HG03520 (cell line): ENCODE data around the gene RPL26.
A peak's percentile ranks its signal among the peaks of the same experiment; 100 is the strongest.

Source experiments
- ATAC-seq: cut with Tn5 transposase; IDR thresholded peaks from one replicate; pipeline ENCODE4 v1.9.1; 2021; ENCODE audit warnings: mild to moderate bottlenecking, moderate library complexity; ENCODE audit not compliant: unreplicated experiment

Gene RPL26

DNA sequence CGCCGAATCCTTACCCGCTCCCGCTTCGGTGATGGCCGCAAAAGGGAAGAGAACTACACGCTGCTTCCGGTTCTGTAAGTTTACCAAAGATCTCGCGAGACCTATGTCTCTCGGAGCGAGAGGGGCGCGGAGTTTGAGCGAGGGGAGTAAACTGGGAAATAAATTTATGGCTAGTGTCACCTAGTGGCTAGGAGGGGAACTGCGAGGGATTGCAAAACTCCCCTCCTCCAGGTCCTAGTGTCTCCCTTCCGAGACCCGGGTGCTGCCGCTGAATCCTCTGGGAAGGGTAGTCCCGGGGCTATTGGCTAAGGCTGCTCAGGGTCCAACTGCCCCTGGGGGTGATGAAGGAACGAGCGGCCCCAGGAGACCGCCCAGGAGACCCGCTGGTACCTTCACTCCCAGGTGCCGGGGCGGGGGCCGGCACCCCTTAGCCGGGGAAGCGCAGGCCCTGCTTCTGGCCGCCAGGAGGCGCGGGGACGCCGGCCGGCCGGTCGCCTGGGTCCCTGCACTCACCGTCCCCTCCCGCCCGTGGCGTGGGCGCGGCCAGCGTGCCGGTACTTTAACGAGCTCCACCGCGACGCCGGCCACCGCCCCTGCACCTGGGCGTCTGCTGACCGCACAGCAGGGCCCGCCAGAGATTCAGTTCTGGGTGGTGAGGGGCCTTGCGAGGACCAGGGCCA is at the start of gene RPL26:
TSS of gene RPL26 (minus strand) at position 51 of the 680 bp plus-strand sequence. CDS start 883 bp downstream, outside the sequence.
- ATAC-seq = peak; percentile 80

DNA sequence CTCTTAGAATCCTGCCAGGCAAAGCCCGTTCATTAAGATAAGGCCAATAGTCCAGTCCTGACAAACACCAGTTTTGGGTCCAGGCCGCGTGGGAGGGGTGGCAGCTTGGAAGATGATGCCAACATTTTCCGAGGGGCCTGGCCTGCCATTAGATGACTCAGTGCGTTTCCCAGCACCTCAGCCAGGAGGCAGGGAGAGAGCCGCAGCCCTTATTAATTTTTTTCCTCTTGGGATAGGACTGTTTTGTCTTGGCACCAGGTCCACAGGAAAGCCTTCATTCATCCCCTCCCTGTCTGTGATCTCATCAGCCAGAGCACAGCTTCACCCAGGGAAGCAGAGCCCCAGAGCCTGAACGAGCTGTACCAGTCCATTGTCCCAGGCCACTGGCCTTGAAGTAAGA is 48.0 kb upstream of the RPL26 start:
- no peak for ATAC-seq

DNA sequence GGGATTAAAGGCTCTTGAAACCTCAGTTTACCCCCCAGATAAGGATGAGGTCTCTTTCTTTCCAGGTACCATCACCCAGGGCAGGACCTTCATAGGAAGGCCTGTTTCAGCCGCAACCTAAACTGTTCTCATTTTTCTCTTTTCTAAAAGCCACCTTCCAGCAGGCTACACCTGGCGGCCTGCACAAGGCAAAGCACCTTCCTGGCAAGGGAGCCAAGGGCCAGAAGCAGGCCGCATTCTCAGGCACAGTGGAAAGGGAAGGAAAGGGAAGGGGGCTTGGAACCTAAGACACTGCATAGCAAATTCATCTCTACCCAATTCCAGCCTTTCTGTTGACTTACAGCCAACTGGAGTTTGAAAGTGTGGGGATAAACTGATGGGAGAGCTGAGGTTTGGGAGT is 43.8 kb upstream of the RPL26 start:
- no peak for ATAC-seq

DNA sequence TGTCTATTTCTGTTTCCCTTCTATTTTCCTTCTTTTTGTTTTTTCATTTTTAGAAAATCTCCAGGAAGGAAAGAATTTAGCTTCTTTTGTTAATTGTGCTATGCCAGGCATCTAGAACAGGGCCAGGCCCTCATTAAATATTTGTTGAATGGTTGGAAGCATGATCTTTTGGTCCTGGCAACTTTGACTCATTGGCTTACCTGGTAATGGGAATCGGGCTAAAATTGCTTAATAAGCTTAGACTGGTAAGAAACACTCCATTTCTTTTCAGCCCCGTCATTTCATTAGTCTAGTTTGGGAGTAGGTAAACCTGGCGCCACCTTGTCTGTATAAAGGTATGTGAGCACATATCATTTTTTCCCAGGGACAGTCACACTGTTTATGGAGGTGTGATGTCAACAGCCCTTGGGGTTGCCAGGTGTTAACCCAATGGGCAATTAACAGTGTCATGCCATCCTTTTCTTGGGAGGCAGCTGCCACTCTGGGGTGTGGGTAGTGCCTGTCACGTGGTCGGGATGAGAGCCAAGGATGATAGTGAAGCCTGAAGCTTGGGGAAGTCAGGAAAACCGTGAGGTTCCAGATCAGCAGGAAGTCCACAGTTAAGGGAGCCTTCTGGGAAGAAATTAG is 43.2 kb upstream of the RPL26 start:
- no peak for ATAC-seq

DNA sequence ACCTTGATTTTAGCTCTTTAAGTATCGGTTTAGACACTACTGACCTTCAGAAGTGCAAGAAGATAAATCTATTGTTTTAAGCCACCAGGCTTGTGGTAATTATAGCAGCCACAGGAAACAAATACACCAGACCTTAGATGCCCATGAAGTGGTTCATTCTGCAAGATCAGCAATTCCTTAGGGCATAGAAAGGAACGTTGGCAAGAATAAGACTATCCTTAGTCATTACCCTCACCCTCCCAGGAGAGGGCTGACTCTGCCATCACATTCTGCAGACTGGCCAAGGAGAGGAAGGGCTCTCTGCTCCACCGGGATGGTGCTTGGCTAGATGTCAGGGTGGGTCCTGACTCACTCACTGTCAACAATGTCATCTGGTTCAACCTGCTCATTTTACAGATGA is 38.6 kb upstream of the RPL26 start:
- ATAC-seq = no peak

DNA sequence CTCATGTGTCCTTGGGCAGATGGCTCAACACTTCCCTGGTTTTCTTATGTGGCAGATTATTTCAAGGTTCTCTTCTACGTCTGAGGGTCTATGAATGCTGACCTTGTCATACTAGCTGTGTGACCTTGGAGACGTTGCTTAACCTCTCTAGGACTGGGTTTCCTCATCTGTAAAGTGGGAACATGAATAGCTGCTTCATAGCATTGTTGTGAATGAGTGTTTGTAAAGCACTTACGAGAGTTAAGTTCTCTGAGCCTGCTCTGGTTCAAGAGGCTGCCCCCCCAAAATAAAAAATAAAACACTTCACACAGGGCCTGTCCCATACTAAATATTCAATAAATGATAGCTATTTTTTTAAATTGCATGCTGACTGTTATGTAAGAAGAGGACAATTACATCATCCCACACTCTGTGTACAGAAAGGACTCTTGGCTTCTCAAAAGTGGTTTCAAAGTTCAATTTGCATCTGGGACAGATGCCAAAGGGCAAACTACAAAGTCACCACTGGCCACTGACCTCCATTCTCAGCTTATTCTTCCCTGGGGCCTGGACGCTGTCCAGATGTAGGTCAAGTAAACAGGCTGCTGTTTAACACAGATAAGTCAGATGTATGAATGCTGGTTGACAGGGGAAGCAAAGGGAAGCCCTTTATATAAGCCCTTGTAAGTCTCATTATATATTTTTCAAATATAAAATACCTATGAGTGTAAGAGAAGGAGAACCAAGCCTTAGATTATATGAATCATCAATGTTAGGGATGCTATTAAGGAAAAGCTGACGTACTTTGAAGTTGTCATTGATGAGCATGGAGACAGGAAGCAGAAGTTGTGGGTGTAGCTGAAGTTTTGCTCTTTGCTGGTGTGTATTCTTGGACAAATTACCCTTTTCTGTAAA is 37.3 kb upstream of the RPL26 start:
- no peak for ATAC-seq

DNA sequence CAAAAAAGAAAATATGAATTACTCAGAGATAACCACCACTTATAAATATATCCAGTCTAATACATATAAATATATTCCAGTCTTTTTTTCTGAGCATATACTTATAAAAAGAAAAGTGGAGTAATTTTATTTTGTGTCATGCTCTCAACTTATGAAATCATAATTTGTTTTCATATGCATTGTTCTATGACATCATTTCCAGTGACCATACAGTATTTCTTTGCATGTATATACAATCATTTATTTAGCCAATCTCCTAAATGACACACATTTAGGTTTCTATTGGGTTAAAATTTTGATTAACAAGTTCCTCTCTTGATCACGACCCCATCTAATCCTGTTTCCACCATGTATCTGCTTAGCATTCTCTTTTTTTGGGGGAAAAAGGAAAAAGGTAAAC is 36.3 kb upstream of the RPL26 start:
- no peak for ATAC-seq

DNA sequence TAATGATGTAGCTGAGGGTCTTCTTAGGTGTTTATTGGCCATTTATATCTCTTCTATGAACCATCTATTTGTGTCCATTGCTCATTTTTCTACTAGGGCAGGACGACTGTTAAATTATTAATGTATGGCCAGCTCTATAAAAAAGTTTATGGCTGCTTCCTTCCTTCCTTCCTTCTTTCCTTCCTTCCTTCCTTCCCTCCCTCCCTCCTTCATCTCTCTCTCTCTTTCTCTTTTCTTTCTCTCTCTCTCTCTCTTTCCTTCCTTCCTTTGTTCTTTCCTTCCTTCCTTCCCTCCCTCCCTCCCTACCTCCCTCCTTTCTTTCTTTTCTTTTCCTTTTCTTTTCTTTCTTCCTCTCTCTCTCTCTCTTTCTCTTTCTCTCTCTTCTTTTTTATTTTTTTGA is 35.5 kb upstream of the RPL26 start:
- ATAC-seq = no peak

DNA sequence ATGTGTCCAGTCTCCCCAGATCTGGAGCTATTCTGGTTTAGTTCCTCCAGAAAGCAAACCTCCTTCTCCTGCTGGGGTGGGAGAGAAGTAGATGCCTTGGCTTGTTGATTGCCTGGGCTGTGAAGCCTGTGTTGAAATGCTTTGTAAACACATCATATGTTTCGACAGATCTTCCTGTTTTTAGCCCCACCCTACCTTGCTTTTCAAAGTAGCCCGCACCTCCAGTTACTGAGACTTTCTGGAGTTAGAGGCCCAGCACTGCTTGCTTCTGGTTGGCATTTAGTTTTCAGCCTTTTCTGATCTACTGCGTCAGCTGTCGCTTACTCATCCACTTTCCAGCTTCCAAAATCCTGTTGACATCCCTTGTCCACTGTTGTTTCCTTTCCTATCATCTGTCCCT is 34.8 kb upstream of the RPL26 start:
- no peak for ATAC-seq

DNA sequence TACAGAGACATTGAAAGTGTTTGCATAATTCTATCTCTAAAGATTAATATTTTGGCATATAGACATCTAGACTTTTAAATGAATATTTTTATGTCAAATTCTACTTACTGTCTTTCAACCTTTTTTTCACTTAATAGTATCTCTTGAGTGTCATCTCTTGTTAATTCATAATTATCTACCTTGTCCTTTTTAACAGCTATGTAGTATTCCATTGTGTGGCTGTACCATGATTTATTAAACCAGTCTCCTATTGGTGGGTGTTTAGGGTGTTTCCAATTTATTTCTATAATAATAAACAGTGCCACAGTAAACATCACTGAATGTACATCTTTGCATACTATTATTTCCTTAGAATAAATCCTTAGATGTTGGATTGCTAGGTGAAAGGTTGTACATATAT is 30.9 kb upstream of the RPL26 start:
- ATAC-seq = no peak

DNA sequence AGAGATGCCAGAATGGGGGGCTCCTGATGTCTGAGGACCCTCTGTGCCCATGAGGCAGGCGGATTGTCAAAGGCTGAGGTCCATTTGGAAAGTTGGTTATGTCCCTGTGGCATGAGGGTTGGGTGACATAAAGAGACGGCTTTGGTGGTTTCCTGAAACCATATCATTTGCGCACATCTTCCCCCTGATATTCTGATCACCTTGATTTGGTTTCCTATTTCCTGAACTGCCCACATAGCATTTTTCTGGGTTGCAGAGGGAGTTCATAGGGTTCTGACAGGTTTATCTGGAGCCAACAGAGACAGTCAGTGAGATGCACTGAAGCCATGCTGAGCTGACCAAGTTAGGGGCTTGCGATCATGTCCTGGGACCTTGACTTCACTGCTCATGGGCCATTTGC is 30.3 kb upstream of the RPL26 start:
- ATAC-seq = no peak

DNA sequence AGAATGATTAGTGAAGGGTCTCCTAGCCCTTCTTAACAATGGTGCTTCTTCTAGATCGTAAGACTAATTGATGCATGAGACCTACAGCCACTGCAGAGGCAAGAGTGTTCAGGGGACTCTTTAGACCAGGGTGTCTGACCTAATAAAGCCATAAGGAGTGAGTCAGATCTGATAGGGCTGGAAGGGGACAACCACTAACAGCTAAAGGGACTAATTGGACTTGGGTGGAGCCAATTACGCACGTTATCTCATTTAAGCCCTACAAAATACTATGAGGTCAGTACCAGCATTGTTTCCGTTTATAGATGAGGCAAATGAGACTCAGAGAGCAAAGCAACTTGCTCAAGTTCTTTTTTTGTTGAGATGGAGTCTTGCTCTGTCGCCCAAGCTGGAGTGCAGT is 29.1 kb upstream of the RPL26 start:
- ATAC-seq = no peak

DNA sequence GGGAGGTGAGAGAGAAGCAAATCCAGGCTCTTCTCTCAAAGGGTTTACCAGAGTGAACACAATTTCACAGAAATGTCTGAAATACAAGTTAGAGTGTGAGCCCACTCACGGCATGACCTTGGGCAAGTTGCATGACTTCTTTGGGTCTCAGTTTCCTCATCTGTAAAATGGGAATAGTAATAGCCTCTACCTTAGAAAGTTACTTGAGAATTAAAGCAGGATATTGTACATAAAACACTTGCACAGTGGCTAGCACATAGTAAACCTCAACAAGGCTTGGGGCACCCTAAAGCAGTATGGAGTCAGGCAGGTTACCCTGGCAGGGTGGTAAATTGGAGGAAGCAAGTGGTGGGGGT is 27.9 kb upstream of the RPL26 start:
- no peak for ATAC-seq

DNA sequence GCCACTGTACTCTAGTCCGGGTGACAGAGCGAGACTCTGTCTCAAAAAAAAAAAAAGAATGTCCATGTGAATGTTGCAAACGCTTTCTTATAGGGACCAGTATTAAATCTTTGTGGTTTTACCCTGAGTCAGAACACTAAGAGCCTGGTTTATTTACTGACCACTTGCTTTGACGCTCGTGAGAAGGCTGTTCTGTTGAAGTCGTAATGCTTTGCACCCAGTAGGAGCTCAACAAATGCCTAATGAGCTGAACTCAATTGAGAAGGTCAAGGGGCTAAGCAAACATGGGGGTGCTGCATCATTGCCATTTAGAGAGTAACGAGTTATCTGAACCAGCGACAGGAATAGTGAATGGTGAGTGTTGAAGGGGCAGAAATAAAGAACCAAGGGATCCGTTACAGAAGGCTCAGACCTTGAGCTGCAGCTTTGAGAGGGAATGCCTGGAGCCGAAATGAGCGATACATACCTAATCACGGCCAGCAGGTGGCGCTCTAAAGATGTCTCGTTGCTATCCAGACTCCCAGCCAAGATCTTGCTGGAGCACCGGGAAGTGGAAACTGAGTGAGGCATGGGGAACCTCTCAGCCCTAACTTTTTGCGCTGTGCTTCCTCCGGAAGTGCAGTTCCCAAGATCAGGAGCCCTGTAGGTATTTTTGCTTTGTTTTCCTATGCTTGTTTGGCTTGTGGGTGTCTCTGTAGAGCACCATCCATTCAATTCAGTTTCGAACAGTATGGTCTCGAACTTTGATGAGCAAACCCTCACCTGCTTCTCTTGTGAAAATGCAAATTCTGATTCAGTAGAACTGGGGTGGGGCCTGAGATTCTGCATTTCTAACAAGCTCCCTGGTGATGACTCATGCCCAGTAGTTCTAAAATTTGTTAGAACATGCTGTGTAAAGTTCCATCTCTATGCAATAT is 27.2 kb upstream of the RPL26 start:
- no peak for ATAC-seq

DNA sequence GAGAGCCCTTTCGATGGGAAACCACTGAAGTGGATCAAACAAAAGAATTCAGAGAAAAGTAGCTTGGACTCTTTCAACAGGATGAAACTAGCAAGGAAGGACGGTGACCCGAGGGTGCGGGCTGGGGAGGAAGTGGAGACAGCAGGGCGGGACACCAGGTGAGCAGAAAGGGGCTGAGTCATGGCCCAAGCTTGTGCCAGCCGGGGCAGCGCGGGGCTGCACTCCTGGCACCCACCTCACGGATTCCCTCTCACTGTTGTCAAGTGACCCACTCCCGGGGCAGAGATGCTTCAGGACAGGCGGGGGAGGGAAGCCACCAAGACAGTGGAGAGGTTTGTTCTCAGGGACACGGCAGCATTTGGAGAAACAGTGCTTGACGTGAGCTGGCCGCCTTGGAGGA is 25.4 kb upstream of the RPL26 start:
- ATAC-seq = no peak

DNA sequence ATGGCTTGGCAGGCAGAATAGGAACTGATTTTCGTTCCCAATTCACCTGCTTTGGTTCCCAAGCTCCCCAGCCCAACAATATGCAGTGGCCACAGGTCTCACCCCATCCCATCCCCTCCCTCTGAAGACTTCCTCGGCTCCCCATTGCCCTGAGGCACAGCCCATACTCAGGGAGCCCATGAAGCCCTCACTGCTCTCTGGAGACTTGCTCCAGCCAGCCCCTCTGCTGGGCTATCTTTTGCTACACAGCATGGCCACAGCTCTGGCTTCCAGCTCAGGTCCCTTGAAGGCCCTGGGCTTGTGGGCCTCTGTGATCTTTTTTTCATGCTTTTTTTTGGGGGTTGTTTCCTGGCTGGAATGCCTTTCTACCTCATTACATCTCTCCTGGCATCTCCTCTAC is 23.2 kb upstream of the RPL26 start:
- ATAC-seq = no peak

DNA sequence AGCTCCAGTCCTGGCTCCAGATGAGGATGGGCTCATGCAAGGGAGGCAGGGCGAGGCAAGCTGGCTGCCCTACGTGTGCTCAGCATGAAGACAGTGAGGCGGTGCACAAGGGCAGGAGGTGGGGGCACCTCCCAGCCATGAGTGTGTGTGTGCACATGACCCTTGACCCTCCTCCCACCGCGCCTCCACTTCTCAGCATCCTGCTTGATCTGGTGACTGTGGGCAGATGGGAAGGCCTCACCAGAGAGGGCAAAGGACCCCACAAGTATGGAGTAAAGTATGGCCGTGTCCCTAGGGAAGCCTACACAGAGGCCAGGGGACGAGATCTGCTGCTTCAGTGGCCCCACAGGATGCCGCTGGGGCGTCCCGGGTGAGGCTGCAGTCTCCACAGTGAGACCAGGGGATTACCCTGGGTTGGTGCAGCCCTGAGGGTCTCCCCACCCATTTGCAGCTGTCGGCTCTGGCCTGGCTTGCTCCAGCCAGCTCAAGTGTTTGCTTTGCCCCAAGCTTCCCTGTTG is 22.6 kb upstream of the RPL26 start:
- ATAC-seq = no peak

DNA sequence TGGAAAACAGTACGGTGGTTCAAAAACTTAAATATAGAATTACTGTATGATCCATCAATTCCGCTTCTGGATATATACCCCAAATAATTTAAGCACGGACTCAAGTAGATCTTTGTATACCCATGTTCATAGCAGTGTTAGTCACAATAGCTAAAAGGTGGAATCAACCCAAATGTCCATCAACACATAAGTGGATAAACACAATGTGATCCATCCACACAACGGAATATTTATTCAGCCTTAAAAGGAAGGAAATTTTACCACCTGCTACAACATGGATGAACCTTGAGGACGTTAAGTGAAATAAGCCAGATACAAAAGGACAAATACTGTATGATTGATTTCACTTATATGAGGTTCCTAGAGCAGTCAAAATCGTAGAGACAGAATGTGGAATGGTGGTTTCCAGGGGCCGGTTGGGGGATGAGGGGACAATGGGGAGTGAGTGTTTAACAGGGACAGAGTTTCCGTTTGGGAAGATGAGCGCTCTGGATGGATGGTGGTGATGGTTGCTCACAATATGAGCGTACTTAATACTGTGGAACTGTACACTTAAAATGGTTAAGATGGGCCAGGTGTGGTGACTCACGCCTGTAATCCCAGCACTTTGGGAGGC is 20.0 kb upstream of the RPL26 start:
- no peak for ATAC-seq

DNA sequence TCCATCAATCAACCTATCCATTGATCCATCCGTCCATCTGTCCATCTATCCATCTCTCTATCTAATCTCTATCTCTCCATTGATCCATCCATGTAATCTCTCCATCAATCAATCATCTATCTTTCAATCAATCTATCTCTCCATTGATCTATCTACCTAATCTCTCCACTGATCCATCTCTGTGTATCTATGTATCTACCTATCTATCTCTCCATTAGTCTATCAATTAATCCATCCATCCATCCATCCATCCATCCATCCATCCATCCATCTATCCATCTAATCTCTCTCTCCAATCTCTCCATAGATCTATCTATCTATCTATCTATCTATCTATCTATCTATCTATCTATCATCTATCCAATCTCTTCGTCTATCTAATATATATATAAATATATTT is 18.1 kb upstream of the RPL26 start:
- no peak for ATAC-seq

DNA sequence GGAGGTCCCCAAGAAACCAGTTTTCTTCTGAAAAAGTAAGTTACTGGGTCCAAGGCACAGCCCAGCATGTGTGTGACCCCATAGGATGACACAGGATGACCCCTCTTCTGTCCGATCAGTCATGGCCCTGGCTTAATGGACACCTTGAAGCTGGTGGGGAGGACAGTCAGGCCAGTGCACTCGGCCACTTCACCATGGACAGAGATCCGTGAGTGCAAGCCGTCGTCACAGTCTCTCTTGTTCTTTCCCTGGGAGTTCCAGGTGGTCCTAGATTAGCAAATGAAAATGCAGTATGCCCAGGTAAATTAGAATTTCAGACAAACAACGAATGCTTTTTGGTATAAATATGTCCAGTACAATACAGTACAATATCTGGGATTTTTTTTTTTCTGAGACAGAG is 16.0 kb upstream of the RPL26 start:
- ATAC-seq = no peak
